Measurements from ENCODE around the gene PES1.

PES1 gene

GRCh38 chr22:30614879-30615278 is 23.2 kb upstream of the PES1 start:
- Mint-ChIP-seq H3K27ac (no peak overlapping the region), H3K27me3 (no peaks in the 10 kb centered on the region), H3K9me3 (no peaks in the 10 kb centered on the region), H3K4me1 (ENCODE audit: low read depth) (no peaks in the 10 kb centered on the region), H3K36me3 (ENCODE audit: low read depth) (no peaks in the 10 kb centered on the region), H3K4me3 (no peak overlapping the region)

GRCh38 chr22:30614268-30614667 is 22.6 kb upstream of the PES1 start:
- H3K27ac Mint-ChIP-seq, result no peak overlapping the region

GRCh38 chr22:30612789-30613188 is 21.1 kb upstream of the PES1 start:
- H3K27me3 Mint-ChIP-seq, result no peaks in the 10 kb centered on the region
- no peak overlapping the region for H3K4me3 Mint-ChIP-seq
- no peak overlapping the region for H3K27ac Mint-ChIP-seq
- no peaks in the 10 kb centered on the region for H3K9me3 Mint-ChIP-seq
- H3K36me3 Mint-ChIP-seq (ENCODE audit: low read depth), result no peaks in the 10 kb centered on the region
- peaks cover 13% of the 10 kb centered on the region for H3K4me1 Mint-ChIP-seq (ENCODE audit: low read depth)

More at GRCh38 chr22:30614268-30614667, 22.6 kb upstream of the PES1 start:
- no peak overlapping the region for H3K4me3 Mint-ChIP-seq
- H3K4me1 Mint-ChIP-seq (ENCODE audit: low read depth), result peaks cover 6% of the 10 kb centered on the region
- no peaks in the 10 kb centered on the region for H3K36me3 Mint-ChIP-seq (ENCODE audit: low read depth)
- H3K27me3 Mint-ChIP-seq, result no peaks in the 10 kb centered on the region
- H3K9me3 Mint-ChIP-seq, result no peaks in the 10 kb centered on the region

DNA sequence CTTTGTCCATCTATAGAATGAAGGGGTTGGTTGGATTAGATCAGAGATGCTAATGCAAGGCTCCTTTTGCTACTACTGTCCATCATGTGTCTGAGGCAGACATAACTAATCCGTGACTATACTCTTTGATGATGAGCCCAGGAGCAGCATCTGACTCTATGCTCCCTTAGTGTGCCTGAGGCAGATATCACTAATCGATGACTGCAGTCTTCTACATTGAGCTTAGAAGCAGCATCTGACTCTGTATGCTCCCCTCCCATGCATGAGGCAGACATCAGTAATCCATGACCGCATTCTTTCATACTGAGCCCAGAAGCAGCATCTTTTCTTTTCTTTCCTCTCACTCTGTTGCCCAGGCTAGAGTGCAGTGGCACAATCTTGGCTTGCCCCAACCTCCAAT is 19.5 kb upstream of the PES1 start:
- Mint-ChIP-seq H3K27me3 (no peaks in the 10 kb centered on the region), H3K27ac (no peak overlapping the region), H3K9me3 (no peaks in the 10 kb centered on the region), H3K4me3 (no peak overlapping the region), H3K36me3 (ENCODE audit: low read depth) (no peaks in the 10 kb centered on the region), H3K4me1 (ENCODE audit: low read depth) (peaks cover 25% of the 10 kb centered on the region)

DNA sequence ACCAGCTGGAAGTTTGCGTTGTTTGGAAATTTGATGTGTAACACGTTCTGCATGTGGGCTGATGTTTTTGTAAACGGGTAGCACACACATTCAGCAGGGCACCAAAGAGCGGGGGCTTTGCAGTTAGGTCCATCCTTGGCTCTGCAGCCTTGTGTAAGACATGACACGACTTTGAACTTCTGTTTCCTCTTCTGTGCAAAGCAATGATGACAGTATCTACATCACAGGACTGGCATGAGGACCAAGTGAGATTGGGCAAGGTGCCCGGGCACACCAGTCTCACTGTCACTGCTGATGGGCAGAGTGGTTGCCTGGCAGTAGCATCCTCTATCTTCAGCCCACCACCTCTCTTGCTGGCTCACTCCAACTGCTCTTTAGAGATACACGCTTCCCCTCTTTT is 18.6 kb upstream of the PES1 start:
- Mint-ChIP-seq H3K9me3 (no peaks in the 10 kb centered on the region), H3K36me3 (ENCODE audit: low read depth) (no peaks in the 10 kb centered on the region), H3K27ac (no peak overlapping the region), H3K27me3 (no peaks in the 10 kb centered on the region), H3K4me3 (no peak overlapping the region), H3K4me1 (ENCODE audit: low read depth) (peaks cover 33% of the 10 kb centered on the region)

- H3K4me3 Mint-ChIP-seq, result no peak overlapping the region
- H3K36me3 Mint-ChIP-seq (ENCODE audit: low read depth), result no peaks in the 10 kb centered on the region
- no peaks in the 10 kb centered on the region for H3K9me3 Mint-ChIP-seq
- H3K27me3 Mint-ChIP-seq, result no peaks in the 10 kb centered on the region
- peak overlapping the region; percentile 79 for H3K27ac Mint-ChIP-seq
- H3K4me1 Mint-ChIP-seq (ENCODE audit: low read depth), result peaks cover 33% of the 10 kb centered on the region
Measured at GRCh38 chr22:30609260-30610185, 17.8 kb upstream of the PES1 start.

DNA sequence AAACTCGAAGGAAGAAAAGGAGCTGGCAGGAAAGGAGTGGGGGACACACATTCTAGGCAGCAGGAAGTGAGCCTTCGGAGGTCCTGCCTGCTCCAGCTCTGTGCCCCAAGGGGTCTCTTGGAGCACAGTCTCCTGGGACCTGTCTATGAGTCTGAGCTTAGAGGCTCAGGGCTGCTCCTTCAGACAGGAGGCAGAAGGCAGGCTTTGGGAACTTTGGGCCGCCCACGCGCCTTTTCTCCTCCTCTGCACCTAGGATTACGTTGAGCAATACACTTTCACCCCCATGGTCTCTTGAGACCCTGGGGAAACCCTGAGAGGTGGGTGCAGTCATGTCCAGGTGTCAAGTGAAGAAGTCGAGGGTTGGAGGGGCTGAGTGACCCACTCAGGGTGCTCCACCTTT is 16.2 kb upstream of the PES1 start:
- H3K4me3 Mint-ChIP-seq, result no peak overlapping the region
- no peaks in the 10 kb centered on the region for H3K27me3 Mint-ChIP-seq
- H3K4me1 Mint-ChIP-seq (ENCODE audit: low read depth), result peaks cover 33% of the 10 kb centered on the region
- no peaks in the 10 kb centered on the region for H3K9me3 Mint-ChIP-seq
- no peaks in the 10 kb centered on the region for H3K36me3 Mint-ChIP-seq (ENCODE audit: low read depth)
- no peak overlapping the region for H3K27ac Mint-ChIP-seq

DNA sequence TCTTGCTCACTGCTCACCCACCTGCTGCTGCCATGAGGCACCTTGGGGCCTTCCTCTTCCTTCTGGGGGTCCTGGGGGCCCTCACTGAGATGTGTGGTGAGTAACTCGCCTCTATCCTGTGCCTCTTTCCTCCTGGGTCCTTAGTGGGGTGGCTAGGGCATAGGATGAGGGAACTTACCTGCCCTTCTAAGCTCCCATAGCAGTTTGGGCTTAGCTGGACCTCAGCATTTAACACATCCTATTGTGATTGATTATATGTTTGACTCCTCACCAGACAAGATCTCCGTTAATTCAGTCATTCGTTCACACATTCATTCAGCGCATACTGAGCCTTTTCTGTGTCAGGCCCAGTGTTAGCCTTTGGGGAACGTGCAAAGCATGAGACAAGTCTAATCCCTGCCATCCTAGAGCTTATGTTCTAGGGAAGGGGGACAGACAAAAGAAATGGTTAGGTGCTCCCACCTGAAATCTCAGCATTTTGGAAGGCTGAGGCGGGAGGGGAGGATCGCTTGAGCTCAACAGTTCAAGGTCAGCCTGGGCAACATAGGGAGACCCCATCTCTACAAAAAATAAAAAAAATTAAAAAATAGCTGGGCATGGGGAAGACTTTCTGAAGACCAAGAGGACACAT is 15.7 kb upstream of the PES1 start:
- Mint-ChIP-seq H3K4me3 (peak overlapping the region; percentile 69), H3K36me3 (ENCODE audit: low read depth) (no peaks in the 10 kb centered on the region), H3K27me3 (no peaks in the 10 kb centered on the region), H3K9me3 (no peaks in the 10 kb centered on the region), H3K27ac (peak overlapping the region; percentile 55), H3K4me1 (ENCODE audit: low read depth) (peaks cover 33% of the 10 kb centered on the region)

DNA sequence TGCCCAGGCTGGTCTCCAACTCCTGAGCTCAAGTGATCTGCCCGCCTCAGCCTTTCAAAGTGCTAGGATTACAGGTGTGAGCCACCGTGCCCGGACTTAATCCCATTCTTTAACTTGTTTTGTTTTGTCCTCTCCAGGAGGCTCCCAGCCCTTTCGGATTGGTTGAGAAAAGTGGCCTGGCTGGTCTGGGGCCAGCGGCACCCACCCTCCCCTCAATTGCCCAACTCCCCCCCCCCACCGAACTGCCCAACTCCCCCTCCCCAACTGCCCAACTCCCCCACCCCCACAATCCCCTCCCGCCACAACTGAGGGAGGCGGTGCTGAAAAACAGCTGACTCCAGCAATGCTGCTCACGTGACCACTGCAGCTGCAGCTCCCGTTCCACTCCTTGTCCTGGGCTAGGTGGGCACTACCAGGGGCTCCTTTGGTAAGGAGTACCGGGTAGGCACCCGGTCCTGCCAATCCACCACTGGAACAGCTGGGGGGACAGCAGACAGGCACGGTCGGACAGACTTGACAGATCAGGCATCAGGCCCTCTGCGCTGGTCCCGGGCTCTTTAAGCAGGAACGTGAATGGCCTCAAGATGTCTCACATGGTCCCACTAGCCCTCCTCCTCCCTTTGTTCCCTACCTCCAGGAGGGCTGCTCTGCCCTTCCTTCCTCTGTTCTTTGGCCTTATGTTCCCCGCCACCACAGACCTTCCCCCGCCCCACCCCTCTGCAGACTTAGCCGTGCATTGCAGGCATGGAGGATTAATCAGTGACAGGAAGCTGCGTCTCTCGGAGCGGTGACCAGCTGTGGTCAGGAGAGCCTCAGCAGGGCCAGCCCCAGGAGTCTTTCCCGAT is 15.0 kb upstream of the PES1 start, which contains the start of gene TCN2:
Gene TCN2, plus strand, starts transcription at position 720 of the 845 bp plus-strand sequence. CDS start 158 bp downstream, outside the sequence.
- H3K27me3 Mint-ChIP-seq, result no peaks in the 10 kb centered on the region
- no peaks in the 10 kb centered on the region for H3K36me3 Mint-ChIP-seq (ENCODE audit: low read depth)
- H3K27ac Mint-ChIP-seq, result peak within 1 kb of the TSS; percentile 55
- peaks cover 37% of the 10 kb centered on the region for H3K4me1 Mint-ChIP-seq (ENCODE audit: low read depth)
- H3K9me3 Mint-ChIP-seq, result no peaks in the 10 kb centered on the region
- H3K4me3 Mint-ChIP-seq, result peak within 1 kb of the TSS; percentile 69

DNA sequence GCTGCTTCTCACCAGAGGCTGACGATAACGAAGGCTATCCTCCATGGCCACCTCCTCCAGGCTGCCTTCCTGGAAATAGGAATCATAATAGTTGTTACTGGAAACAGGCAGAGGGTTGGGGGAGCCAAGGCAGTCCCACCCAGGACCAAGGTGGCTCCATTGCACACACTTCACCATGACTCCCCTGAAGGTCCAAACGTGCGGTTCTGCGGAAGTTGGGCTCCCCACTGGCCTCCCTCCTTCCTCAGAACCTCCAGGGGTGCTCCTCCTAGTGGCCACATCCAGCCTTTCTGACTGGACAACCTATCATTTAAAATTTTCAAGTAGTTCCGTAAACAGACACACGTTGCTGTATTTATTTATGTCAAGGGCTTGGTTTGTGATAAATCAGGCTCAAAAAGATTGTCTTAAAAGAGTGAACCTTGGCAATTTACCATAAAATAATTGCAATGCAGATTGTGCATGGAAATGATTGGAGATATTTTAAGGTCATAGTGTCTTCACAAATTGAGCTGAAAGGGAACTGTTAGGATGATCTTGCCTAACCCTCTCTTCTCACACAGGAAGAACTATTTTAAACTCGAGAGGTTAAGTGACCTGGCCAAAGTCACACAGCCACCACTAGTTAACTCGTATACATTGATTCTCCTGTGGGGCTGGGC is 13.9 kb upstream of the PES1 start:
- Mint-ChIP-seq H3K27me3 (no peaks in the 10 kb centered on the region), H3K27ac (no peak overlapping the region), H3K4me1 (ENCODE audit: low read depth) (peaks cover 37% of the 10 kb centered on the region), H3K4me3 (peak overlapping the region; percentile 26), H3K9me3 (no peaks in the 10 kb centered on the region), H3K36me3 (ENCODE audit: low read depth) (no peaks in the 10 kb centered on the region)

DNA sequence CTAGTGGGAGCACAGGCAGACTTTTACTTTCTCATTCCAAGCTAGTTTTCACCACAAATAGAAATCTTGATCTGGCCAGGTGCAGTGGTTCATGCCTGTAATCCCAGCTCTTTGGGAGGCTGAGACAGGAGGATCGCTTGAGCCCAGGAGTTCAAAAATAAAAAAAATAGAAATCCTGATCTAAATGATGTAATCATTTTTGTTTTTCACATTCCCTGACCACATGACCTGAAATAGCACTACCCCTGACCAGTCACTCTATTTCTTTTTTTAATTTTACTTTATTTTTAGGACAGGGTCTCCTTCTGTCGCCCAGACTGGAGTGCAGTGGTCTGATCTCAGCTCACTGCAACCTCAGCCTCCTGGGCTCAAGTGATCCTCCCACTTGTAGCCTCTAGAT is 13.0 kb upstream of the PES1 start:
- Mint-ChIP-seq H3K9me3 (no peaks in the 10 kb centered on the region), H3K36me3 (ENCODE audit: low read depth) (no peaks in the 10 kb centered on the region), H3K4me1 (ENCODE audit: low read depth) (peaks cover 35% of the 10 kb centered on the region)

GRCh38 chr22:30603801-30604200 is 12.1 kb upstream of the PES1 start:
- Mint-ChIP-seq H3K9me3 (no peaks in the 10 kb centered on the region), H3K27ac (no peak overlapping the region), H3K4me1 (ENCODE audit: low read depth) (peaks cover 26% of the 10 kb centered on the region), H3K4me3 (no peak overlapping the region), H3K27me3 (no peaks in the 10 kb centered on the region), H3K36me3 (ENCODE audit: low read depth) (no peaks in the 10 kb centered on the region)

More for the DNA sequence above, 13.0 kb upstream of the PES1 start:
- Mint-ChIP-seq H3K4me3 (no peak overlapping the region), H3K27ac (no peak overlapping the region), H3K27me3 (no peaks in the 10 kb centered on the region)

DNA sequence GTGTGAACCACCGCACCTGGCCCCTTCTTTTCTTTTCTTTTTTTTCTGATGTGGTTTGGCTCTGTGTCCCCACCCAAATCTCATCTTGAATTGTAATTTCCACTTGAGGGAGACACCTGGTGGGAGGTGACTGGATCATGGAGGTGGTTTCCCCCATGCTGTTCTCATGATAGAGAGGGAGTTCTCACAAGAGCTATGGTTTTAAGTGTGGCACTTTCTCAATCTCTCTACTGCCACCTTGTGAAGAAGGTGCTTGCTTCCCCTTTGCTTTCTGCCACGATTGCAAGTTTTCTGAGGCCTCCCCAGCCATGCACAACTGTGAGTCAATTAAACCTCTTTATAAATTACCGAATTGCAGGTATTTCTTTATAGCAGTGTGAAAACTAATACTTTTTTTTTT is 10.3 kb upstream of the PES1 start:
- H3K4me3 Mint-ChIP-seq, result no peak overlapping the region

GRCh38 chr22:30601464-30601863 is 9.8 kb upstream of the PES1 start:
- H3K27ac Mint-ChIP-seq, result no peak overlapping the region
- no peaks in the 10 kb centered on the region for H3K36me3 Mint-ChIP-seq (ENCODE audit: low read depth)
- no peak overlapping the region for H3K4me3 Mint-ChIP-seq
- H3K27me3 Mint-ChIP-seq, result no peaks in the 10 kb centered on the region
- H3K4me1 Mint-ChIP-seq (ENCODE audit: low read depth), result peaks cover 14% of the 10 kb centered on the region
- no peaks in the 10 kb centered on the region for H3K9me3 Mint-ChIP-seq

More for the DNA sequence above, 10.3 kb upstream of the PES1 start:
- peaks cover 17% of the 10 kb centered on the region for H3K4me1 Mint-ChIP-seq (ENCODE audit: low read depth)
- H3K27me3 Mint-ChIP-seq, result no peaks in the 10 kb centered on the region
- H3K9me3 Mint-ChIP-seq, result no peaks in the 10 kb centered on the region
- H3K36me3 Mint-ChIP-seq (ENCODE audit: low read depth), result no peaks in the 10 kb centered on the region
- no peak overlapping the region for H3K27ac Mint-ChIP-seq

All from stimulated activated naive CD8-positive, alpha-beta T cell treated with anti-CD3 and anti-CD28 coated beads, Interleukin-15, Interleukin-2, amounts not matched to agents 100 ng/mL and 50 ng/mL, for 24 hours (primary cell).